Activated T-cell treated with anti-CD3 and anti-CD28 coated beads, Interleukin-2, amount 50 U/mL, for 24 hours (primary cell): ENCODE results near the gene RAP1GDS1.

ENCODE experiments used
- DNase-seq: peaks from one replicate; pipeline ENCODE4 v3.0.0-alpha.2; 2020
- H3K27ac Mint-ChIP-seq: 2 replicates; pipeline ENCODE4 v1.8.0; 2020; ENCODE audit warnings: mild to moderate bottlenecking, mixed read lengths
- H3K27me3 Mint-ChIP-seq: 2 replicates; pipeline ENCODE4 v1.8.0; 2020; ENCODE audit warnings: mixed read lengths
- H3K36me3 Mint-ChIP-seq: 2 replicates; pipeline ENCODE4 v1.8.0; 2020; ENCODE audit warnings: low read depth, mixed read lengths
- H3K4me1 Mint-ChIP-seq: 2 replicates; pipeline ENCODE4 v1.8.0; 2020; ENCODE audit warnings: low read depth, mixed read lengths
- H3K4me3 Mint-ChIP-seq: 2 replicates; pipeline ENCODE4 v1.8.0; 2020; ENCODE audit warnings: mild to moderate bottlenecking, moderate library complexity, mixed read lengths
- H3K9me3 Mint-ChIP-seq: 2 replicates; pipeline ENCODE4 v1.8.0; 2020; ENCODE audit warnings: mixed read lengths

RAP1GDS1 gene, protein sequence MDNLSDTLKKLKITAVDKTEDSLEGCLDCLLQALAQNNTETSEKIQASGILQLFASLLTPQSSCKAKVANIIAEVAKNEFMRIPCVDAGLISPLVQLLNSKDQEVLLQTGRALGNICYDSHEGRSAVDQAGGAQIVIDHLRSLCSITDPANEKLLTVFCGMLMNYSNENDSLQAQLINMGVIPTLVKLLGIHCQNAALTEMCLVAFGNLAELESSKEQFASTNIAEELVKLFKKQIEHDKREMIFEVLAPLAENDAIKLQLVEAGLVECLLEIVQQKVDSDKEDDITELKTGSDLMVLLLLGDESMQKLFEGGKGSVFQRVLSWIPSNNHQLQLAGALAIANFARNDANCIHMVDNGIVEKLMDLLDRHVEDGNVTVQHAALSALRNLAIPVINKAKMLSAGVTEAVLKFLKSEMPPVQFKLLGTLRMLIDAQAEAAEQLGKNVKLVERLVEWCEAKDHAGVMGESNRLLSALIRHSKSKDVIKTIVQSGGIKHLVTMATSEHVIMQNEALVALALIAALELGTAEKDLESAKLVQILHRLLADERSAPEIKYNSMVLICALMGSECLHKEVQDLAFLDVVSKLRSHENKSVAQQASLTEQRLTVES

DNA sequence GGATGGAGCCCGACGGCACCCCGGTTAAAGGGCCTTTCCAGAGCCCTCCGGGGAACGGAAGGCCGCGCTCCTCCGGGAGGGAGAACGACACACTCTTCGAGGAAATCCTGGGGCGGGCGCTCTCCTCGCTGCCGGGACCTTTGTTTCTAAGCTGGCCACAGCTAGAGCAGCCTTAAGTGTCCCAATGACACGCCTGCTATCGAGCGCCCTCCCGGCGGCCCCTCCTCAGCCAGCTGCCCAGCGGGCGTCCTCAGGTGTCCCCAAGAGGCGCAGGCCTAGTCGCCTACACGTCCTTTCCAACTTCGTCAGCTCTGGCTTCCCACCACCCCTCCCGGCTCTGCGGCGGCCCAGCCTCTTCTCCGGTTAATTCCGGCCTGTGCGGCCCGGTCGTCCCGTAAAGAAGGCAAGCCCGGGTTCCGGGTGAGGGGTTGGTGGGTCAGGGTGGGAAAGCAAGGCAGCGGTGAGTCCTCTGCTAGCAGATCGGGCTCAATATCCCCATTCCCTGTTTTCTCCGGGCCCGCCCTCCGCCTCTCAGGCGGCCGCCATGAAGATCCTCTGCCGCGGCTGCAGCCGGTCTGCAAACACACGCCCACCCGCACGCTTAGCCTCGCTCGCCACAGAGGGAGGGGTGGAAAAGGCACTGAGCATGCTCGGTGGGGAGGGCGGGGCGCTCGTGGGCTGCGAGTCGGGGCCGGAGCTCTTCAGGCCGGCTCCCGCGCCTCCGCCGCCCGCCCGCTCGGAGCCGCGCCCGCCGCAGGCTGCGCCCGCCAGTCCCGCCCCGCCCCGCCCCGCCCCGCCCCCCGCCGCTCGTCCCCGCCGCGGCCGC, at the start of gene RAP1GDS1:
TSS of gene RAP1GDS1 (plus strand) at position 806 of the 826 bp plus-strand sequence. CDS start 182 bp downstream, outside the sequence.
- peaks cover 53% of the 10 kb centered on the region for H3K4me1 Mint-ChIP-seq
- peak; percentile 94 for DNase-seq

DNA sequence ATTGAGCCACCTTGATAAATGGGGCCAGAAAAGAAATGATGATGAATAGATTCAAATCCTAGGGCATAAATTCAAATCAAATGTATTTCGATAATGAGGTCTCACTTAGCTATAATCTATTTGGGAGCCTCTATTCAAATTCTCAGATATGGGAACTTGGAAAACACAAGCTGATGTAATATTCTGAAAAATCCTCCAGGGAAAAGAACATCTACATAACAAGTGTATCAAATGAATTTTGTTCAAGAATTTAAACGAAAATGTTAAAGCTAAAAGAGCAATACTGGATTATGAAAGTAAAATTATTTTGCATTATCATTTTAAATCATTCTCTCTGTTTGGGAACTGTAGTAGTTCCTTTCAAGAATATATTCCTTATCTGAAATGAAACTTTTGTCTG, 38.9 kb upstream of the RAP1GDS1 start:
- H3K9me3 Mint-ChIP-seq, result no peaks in the 10 kb centered on the region
- H3K4me1 Mint-ChIP-seq, result no peaks in the 10 kb centered on the region
- no peak for DNase-seq
- no peaks in the 10 kb centered on the region for H3K36me3 Mint-ChIP-seq
- H3K27ac Mint-ChIP-seq, result no peak overlapping the region
- no peaks in the 10 kb centered on the region for H3K27me3 Mint-ChIP-seq
- H3K4me3 Mint-ChIP-seq, result no peak overlapping the region

More for the DNA sequence above, at the start of gene RAP1GDS1:
- H3K9me3 Mint-ChIP-seq, result no peaks in the 10 kb centered on the region
- peak within 1 kb of the TSS; percentile 97 for H3K27ac Mint-ChIP-seq
- no peaks in the 10 kb centered on the region for H3K27me3 Mint-ChIP-seq
- H3K36me3 Mint-ChIP-seq, result peaks cover 23% of the 10 kb centered on the region
- H3K4me3 Mint-ChIP-seq, result peak within 1 kb of the TSS; percentile 97

DNA sequence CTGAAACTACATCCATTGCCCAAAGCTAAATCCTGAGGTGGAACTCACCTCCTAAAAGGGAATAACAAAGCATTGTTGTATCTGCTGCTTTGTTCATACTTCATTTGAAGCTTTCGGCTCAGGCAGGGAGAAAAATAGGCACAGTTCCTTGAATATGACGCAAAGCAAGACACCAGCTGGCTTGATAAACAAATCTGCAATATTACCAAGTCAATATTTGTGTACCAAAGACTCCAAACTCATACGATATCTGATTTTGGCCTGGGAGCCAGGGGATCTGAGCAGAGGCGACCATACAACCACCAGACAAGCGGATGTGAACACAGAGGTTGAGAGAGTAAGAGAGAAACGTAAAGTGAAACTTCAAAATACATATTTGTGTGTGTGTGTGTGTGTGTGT, 34.8 kb upstream of the RAP1GDS1 start:
- H3K27me3 Mint-ChIP-seq, result no peaks in the 10 kb centered on the region
- no peaks in the 10 kb centered on the region for H3K9me3 Mint-ChIP-seq
- no peaks in the 10 kb centered on the region for H3K36me3 Mint-ChIP-seq
- no peak overlapping the region for H3K27ac Mint-ChIP-seq
- no peak overlapping the region for H3K4me3 Mint-ChIP-seq
- no peaks in the 10 kb centered on the region for H3K4me1 Mint-ChIP-seq
- no peak for DNase-seq

DNA sequence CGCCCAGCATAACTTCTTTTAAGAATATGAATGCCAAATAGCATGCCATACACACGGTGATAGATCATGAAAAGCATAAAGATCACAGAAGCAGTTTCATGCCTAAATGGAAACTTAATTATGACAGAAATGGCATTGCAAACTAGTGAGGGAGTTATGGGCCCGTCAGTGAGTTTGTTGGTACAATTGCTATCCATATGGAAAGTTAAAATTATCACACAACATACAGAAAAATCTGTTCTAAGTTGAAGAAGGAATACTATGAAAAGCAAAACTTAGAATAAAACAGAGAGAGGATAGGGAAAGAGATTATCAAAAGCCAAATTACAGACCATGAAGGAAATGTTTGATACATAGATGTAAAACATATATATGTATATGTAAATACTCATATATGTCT, 30.2 kb upstream of the RAP1GDS1 start:
- no peak overlapping the region for H3K27ac Mint-ChIP-seq
- DNase-seq, result no peak
- no peaks in the 10 kb centered on the region for H3K27me3 Mint-ChIP-seq
- H3K4me3 Mint-ChIP-seq, result no peak overlapping the region
- H3K9me3 Mint-ChIP-seq, result no peaks in the 10 kb centered on the region
- no peaks in the 10 kb centered on the region for H3K36me3 Mint-ChIP-seq
- no peaks in the 10 kb centered on the region for H3K4me1 Mint-ChIP-seq

DNA sequence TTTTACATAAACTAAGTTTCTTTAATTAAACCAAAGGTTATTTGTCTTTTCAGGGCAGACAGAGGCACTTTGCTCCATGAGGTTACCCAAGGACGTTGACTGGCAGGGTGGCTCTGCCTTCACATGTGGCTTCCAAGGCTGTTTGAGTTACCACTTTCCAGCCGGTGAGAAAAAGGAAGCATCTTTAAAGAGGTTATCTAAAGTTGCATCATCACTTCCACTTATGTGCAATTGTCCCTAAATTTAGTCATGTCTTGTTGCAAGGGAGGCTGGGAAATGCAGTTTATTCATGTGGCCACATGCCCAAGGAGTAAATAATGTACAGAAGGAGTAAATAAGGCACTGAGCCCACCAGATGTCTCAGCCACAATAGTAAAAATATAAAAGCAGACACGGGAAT, 29.0 kb upstream of the RAP1GDS1 start:
- no peak for DNase-seq
- Mint-ChIP-seq H3K27ac (no peak overlapping the region), H3K36me3 (no peaks in the 10 kb centered on the region), H3K4me3 (no peak overlapping the region), H3K4me1 (no peaks in the 10 kb centered on the region), H3K9me3 (no peaks in the 10 kb centered on the region), H3K27me3 (no peaks in the 10 kb centered on the region)

DNA sequence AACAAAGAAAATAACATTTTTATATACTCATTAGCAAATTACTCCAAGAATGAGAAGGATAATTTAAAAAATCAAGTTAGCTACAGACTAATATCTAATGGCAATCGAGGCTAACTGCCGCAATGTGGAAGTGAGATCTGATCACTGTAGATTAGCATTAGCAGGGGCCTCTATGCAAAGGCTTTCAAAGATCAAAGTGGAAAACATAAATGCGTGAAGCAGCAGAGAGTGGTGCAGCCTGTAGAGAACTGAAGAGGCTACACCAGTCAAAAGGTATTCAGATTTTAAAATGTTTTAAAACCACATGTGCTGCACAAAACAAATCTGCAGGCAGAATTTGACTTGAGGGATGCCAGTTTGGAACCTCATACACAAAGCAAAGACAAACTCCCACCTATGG, 24.0 kb upstream of the RAP1GDS1 start:
- Mint-ChIP-seq H3K27me3 (peaks cover 6% of the 10 kb centered on the region), H3K9me3 (no peaks in the 10 kb centered on the region), H3K36me3 (no peaks in the 10 kb centered on the region), H3K27ac (no peak overlapping the region), H3K4me1 (no peaks in the 10 kb centered on the region), H3K4me3 (no peak overlapping the region)
- DNase-seq, result no peak

DNA sequence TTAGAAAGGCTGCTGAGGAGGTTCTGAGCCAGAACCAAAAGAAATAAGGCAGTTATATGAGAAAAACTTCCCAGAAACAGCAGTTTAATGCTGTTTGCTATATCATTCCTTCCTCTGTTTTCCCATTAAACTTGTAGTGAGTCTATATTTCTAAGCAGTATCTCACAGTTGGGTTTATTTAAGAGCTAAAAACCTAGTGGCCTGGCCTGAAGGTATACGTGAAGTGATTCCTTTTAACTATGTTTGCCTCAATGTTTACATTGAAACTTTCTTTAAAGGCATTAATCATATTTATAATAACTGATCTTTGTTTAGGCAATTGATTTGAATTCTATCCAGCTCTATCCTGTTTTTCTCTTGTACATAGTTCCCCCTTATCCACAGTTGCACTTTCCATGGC, 19.1 kb upstream of the RAP1GDS1 start:
- no peaks in the 10 kb centered on the region for H3K36me3 Mint-ChIP-seq
- no peaks in the 10 kb centered on the region for H3K4me1 Mint-ChIP-seq
- H3K27ac Mint-ChIP-seq, result no peak overlapping the region
- H3K4me3 Mint-ChIP-seq, result no peak overlapping the region
- DNase-seq, result no peak
- H3K27me3 Mint-ChIP-seq, result peaks cover 15% of the 10 kb centered on the region
- H3K9me3 Mint-ChIP-seq, result no peaks in the 10 kb centered on the region

DNA sequence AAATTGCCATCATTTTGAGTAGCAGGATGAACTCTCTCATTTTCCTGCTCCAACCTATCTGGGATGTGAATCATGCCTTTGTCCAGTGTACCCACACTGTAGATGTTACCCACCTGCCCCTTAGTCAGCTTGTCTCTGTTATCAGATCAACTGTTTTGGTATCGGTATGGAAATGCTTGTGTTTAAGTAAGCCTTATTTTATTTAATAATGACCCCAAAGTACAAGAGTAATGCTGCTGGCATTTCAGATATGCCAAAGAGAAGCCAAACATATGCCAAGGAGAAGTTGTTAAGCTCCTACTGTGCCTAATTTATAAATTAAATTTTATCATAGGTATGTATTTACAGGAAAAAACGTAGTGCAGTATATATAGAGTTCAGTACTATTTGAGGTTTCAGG, 18.6 kb upstream of the RAP1GDS1 start:
- Mint-ChIP-seq H3K36me3 (no peaks in the 10 kb centered on the region), H3K4me3 (no peak overlapping the region), H3K27ac (no peak overlapping the region), H3K27me3 (peaks cover 15% of the 10 kb centered on the region), H3K4me1 (no peaks in the 10 kb centered on the region), H3K9me3 (no peaks in the 10 kb centered on the region)
- no peak for DNase-seq

DNA sequence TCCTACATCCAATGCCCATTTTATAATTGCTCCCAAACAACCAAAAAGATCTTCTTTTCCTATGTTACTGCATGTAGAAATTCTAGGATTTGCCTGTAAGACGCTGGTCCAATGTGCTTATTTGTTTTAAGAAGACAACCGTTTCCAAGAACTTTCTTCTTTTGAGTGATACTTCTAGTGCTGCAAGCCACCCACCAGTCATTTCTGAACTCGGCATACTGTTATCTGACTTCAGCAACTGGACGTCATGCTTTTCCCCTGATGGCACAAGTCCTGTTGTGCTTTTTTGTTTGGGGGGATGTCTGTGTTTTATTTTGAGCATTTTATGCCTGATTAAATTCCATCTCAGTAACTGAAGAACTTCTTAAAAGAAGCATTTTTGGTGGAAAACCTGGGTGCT, 16.0 kb upstream of the RAP1GDS1 start:
- no peak for DNase-seq
- Mint-ChIP-seq H3K9me3 (no peaks in the 10 kb centered on the region), H3K27ac (no peak overlapping the region), H3K4me3 (no peak overlapping the region), H3K4me1 (peaks cover 18% of the 10 kb centered on the region), H3K27me3 (peaks cover 15% of the 10 kb centered on the region), H3K36me3 (no peaks in the 10 kb centered on the region)

DNA sequence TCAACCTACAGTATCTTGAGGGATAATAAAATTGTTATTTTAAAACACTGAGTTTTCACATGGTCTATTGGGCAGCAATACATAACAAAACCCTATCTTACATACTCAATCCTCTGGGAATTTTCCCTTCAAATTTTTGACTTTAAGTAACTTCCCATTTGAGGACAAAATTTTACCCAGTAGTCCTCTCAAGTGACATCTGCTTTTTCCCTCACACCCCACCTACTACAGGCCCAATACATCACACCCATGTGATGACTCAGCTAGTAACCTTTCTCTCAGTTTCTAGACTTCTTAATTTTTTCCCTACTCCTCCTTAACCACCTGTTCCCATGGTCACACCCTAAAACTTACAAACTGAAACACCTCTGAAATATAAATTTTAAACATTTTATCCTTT, 12.2 kb upstream of the RAP1GDS1 start:
- no peak overlapping the region for H3K4me3 Mint-ChIP-seq
- H3K4me1 Mint-ChIP-seq, result peaks cover 18% of the 10 kb centered on the region
- H3K27me3 Mint-ChIP-seq, result peaks cover 7% of the 10 kb centered on the region
- H3K27ac Mint-ChIP-seq, result peak overlapping the region; percentile 24
- no peak for DNase-seq
- no peaks in the 10 kb centered on the region for H3K36me3 Mint-ChIP-seq
- no peaks in the 10 kb centered on the region for H3K9me3 Mint-ChIP-seq

DNA sequence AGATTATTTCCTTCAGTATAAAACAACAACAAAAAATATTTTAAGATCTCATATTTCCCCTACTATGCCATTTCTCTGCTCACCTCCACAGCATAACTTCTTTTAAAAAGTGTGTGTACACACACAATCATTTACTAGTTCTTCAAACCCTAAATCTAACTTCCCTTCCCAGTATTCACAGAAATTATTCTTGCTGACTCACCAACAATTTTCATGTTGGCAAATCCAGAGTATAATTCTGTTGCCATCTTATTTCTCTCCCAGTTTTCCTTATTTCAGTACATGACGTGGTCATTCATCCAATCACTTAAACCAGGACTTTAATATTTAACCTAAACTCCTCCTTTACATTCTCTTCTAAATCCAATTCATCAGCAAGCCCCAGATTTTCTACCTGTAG, 11.4 kb upstream of the RAP1GDS1 start:
- Mint-ChIP-seq H3K4me1 (peaks cover 18% of the 10 kb centered on the region), H3K36me3 (no peaks in the 10 kb centered on the region), H3K9me3 (no peaks in the 10 kb centered on the region), H3K27ac (no peak overlapping the region), H3K4me3 (no peak overlapping the region), H3K27me3 (peaks cover 2% of the 10 kb centered on the region)
- no peak for DNase-seq

DNA sequence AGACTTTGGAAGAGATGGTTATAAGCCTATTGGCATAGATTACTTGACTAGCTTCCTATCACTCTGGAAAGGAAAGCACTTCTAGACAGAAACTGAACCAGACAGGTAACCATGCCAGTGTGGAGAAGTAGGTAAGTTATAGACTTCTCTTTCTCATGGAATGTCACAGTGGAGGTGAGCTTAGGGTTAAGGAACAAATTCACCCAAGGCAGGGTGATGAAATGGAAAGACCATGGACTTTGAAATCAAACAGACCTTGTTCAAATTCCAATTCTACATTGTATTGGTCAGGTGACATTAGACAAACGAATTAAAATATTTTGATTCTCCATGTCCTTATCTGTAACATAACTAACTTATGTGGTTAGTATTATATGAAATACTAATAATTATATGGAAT, 7.7 kb upstream of the RAP1GDS1 start:
- peaks cover 16% of the 10 kb centered on the region for H3K4me1 Mint-ChIP-seq
- H3K27ac Mint-ChIP-seq, result no peak overlapping the region
- H3K4me3 Mint-ChIP-seq, result no peak overlapping the region
- H3K9me3 Mint-ChIP-seq, result no peaks in the 10 kb centered on the region
- no peak for DNase-seq
- H3K36me3 Mint-ChIP-seq, result no peaks in the 10 kb centered on the region
- H3K27me3 Mint-ChIP-seq, result no peaks in the 10 kb centered on the region

DNA sequence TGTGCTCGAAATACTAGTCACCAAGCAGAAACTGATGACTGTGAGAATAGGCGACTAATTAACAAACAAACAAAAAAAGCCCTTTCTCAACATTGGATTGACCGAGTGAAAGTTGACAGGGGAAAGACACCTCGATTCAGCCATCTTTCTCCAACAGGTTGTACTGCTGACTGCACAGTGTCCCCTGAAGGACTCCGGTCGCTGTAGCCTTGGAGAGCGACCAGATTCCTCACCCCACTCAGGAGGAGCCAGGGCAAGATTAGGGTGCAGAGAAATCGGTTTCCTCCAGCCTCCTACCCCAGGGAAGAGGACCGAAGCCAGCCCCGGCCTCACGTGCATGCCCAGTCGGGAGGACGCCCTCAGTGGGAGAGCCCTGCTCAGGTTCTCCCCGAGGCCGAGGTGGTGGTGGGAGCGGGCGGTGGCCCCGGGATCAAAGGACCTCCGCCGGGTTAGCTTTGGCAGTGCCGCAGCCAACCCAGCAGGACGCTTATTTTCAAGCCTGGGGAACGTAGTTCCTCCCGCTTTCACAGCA, 1.1 kb upstream of the RAP1GDS1 start:
- Mint-ChIP-seq H3K4me1 (peaks cover 46% of the 10 kb centered on the region), H3K4me3 (peak overlapping the region; percentile 92), H3K27ac (peak overlapping the region; percentile 96), H3K27me3 (no peaks in the 10 kb centered on the region), H3K9me3 (no peaks in the 10 kb centered on the region), H3K36me3 (peaks cover 23% of the 10 kb centered on the region)
- no peak for DNase-seq

DNA sequence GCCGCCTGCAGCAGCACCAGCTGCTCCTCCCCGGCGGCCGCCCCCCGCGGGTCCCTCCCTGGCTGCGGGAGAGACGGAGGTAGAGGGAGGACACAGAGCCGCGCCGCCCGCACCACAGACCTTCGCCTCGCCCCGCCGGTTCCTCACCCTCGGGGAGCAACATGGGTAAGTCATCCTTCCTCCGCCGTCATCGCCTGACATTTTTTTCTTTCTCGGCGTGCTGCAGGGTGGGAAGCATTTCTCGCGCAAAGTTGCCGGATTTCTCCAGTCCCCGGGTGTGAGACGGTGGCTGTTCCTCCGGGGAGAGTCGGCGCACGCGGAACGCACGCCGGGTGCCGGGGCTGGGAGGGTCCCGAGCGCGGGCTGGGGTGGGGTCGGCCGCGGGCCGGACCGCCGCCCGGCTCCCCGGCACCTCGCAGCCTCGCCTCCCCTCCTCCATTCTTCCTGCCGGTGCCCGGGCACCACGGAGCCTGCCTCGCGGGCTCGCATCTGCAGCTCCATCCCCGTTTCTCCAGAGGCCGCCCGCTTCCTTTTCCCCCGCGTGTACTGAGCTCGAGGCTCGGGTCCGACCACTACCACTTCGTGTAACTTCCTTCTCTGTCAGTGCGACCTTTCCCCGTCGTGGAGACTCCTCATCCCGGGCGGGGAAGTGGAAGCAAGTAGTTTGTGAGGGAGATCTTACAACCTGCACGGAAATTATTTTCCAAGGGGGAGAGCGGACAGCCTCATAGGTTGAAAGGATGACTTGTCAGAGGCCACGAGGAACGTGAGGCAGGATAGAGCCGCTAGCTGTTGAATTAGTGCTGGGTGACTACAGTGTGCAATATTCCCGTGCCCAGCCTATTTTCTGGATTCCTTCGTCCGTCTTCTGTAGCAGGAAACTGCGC, 464 bp downstream of the RAP1GDS1 start:
- H3K36me3 Mint-ChIP-seq, result peaks cover 23% of the 10 kb centered on the region
- no peaks in the 10 kb centered on the region for H3K27me3 Mint-ChIP-seq
- peak overlapping the region; percentile 97 for H3K4me3 Mint-ChIP-seq
- peak overlapping the region; percentile 97 for H3K27ac Mint-ChIP-seq
- peak; percentile 70 for DNase-seq
- H3K4me1 Mint-ChIP-seq, result peaks cover 53% of the 10 kb centered on the region
- H3K9me3 Mint-ChIP-seq, result no peaks in the 10 kb centered on the region
